Measurements from ENCODE around the gene FOXJ2.
"Not testable (repeated sequence)": the region's sequence is repeated elsewhere in the genome, so short reads cannot be mapped to it uniquely, and the experiment has no call there.

FOXJ2 gene

DNA sequence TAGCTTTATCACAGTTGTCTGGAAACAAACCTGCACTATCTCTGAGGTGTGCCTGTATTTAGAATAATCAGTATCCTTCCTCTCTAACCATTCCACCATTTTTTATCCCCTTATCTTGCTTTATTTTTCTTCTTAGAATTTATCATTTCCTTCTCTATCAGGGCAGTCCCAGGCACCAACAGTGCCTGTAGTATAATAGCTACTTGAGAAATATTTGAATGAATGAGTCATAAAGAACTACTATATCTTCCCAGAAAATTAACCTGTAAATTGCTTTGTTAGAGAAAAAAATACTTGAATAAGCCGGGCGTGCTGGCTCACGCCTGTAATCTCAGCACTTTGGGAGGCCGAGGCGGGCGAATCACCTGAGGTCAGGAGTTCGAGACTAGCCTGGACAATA, 21.2 kb upstream of the FOXJ2 start:
- DNase-seq (ENCODE audit: low read depth in 1 of 2, low spot score in 1 of 2) = no peak
- in situ Hi-C loops (cut with HindIII; ENCODE audit: low pct_unique_long_range_greater_than_20kb, low sequenced_read_pairs) = no loop called here
- TF ChIP-seq JUND (IDR thresholded peaks at IDR 0.05; ENCODE audit: low read depth) = no peak

DNA sequence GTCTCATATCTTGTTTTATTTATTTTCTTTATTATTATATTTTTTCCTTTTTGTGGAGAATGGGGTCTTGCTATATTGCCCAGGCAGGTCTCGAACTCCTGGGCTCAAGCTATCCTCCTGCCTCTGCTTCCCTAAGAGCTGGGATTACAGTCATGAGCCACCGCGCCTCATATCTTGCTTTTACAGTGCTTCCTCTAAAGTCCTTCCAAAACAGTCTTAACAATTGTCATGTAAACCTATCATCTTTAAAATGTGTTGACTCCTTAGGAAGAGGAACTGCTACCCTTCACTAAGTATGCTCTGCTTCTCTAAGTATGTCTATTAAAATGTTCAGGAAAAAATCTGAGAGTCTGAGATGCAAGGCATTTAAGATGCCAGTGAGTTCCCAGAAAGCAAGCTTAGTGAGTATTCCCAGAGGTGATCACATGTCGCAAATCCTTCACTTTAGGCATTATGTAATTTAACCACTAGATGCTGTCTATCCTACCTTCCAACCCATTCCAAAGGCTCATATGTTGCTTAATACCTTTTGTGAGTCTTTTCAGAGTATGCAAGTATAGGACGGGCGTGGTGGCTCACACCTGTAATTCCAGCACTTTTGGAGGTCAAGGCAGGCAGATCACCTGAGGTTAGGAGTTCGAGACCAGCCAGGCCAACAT, 19.7 kb upstream of the FOXJ2 start:
- no peak for DNase-seq (ENCODE audit: low read depth in 1 of 2, low spot score in 1 of 2)
- in situ Hi-C loops (cut with HindIII; ENCODE audit: low pct_unique_long_range_greater_than_20kb, low sequenced_read_pairs) = no loop called here
- TF ChIP-seq JUND (IDR thresholded peaks at IDR 0.05; ENCODE audit: low read depth) = no peak

DNA sequence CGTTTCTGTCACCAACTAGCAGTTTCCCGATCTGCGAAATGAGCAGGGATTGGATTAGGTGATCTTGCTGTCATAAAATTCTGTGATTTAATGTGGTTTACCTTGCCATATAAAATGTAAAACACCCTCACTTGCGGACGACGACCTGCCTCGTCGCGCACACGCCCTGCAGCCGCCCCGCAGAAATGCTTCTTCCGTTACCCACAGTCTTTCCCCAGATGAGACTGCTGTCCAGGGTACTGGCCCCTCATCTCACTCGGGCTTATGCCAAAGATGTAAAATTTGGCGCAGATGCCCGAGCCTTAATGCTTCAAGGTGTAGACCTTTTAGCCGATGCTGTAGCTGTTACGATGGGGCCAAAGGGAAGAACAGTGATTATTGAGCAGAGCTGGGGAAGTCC, 17.7 kb upstream of the FOXJ2 start:
- in situ Hi-C loops (cut with HindIII; ENCODE audit: low pct_unique_long_range_greater_than_20kb, low sequenced_read_pairs) = no loop called here
- no peak for DNase-seq (ENCODE audit: low read depth in 1 of 2, low spot score in 1 of 2)
- TF ChIP-seq JUND (IDR thresholded peaks at IDR 0.05; ENCODE audit: low read depth) = no peak

GRCh38 chr12:8018213-8018612, 14.3 kb upstream of the FOXJ2 start:
- in situ Hi-C loops (cut with HindIII; ENCODE audit: low pct_unique_long_range_greater_than_20kb, low sequenced_read_pairs); DNase-seq (ENCODE audit: low read depth in 1 of 2, low spot score in 1 of 2): not testable (repeated sequence)

DNA sequence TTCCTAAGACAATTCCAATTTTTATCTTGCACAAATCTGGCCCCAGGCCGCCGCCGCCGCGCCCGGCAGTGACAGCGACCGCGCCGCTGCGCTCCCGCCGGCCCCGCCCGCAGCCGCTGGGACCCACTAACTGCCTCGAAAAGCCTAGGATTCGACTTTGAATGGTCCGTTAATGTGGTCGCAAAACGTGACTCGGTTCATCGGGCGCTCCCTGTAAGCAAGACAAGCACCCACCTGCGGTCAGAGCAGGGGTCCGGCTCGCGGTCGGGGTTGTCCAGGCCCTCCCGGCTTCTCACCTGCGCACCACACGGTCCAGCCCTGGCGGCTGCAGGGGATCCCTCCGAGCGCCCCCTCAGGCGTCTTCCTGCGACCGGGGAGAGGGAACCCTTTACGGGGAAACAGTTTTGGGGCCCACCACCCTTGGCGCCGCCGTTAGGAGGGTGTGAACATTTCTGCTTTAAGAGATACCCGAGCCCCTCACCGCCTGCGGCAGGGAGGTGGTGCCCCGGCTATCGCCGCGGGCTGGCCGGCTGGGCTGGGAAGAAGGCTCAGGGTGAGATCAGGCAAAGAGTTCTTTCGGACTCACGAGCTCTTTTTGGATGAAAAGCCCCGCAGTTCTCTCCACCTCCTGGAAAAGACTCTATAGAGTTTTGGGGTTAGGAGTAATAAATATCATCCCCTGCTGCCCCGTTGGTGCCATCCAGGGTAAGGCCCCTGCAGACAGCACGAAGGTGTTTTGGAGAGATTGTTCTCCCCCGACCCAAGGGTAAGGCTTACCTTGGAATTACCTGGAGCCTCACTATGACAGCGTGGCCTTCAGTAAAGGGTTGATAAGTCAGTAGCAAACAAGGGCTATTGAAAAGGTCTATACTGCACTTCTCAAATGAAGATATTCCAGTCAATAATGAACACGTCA, 13.6 kb upstream of the FOXJ2 start:
- TF ChIP-seq JUND (IDR thresholded peaks at IDR 0.05; ENCODE audit: low read depth) = no peak
- in situ Hi-C loops (cut with HindIII; ENCODE audit: low pct_unique_long_range_greater_than_20kb, low sequenced_read_pairs) = no loop called here
- no peak for DNase-seq (ENCODE audit: low read depth in 1 of 2, low spot score in 1 of 2)

- in situ Hi-C loops (cut with HindIII; ENCODE audit: low pct_unique_long_range_greater_than_20kb, low sequenced_read_pairs) = no loop called here
- no peak for TF ChIP-seq JUND (IDR thresholded peaks at IDR 0.05; ENCODE audit: low read depth)
- peak; percentile 80 to 95 for DNase-seq (ENCODE audit: low read depth in 1 of 2, low spot score in 1 of 2)
Observed at GRCh38 chr12:8026291-8026900, 6.1 kb upstream of the FOXJ2 start.

DNA sequence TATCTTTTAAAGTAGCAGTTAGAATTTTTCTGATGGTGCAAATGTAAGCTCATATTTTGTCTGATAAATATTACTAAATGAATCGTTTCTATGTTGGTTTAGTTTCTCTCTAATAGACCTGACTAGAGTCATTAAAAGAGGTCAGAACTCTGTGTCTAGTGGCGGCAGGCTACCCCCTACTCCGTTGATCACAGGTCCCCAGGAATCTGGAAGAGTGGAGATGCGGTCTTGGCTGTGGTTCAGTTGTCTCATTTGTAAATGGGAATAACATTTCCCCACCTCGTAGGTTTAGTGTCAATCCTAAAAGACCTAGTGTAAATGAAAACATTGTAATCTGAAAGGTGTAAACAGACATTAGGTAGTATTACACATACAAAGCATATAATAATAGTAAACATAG, 4.7 kb upstream of the FOXJ2 start:
- no peak for TF ChIP-seq JUND (IDR thresholded peaks at IDR 0.05; ENCODE audit: low read depth)
- no peak for DNase-seq (ENCODE audit: low read depth in 1 of 2, low spot score in 1 of 2)
- in situ Hi-C loops (cut with HindIII; ENCODE audit: low pct_unique_long_range_greater_than_20kb, low sequenced_read_pairs) = no loop called here

GRCh38 chr12:8028267-8028666, 4.2 kb upstream of the FOXJ2 start:
- no peak for DNase-seq (ENCODE audit: low read depth in 1 of 2, low spot score in 1 of 2)
- in situ Hi-C loops (cut with HindIII; ENCODE audit: low pct_unique_long_range_greater_than_20kb, low sequenced_read_pairs) = no loop called here
- no peak for TF ChIP-seq JUND (IDR thresholded peaks at IDR 0.05; ENCODE audit: low read depth)

GRCh38 chr12:8030189-8030588, 2.3 kb upstream of the FOXJ2 start:
- DNase-seq (ENCODE audit: low read depth in 1 of 2, low spot score in 1 of 2) = no peak
- TF ChIP-seq JUND (IDR thresholded peaks at IDR 0.05; ENCODE audit: low read depth) = no peak
- in situ Hi-C loops (cut with HindIII; ENCODE audit: low pct_unique_long_range_greater_than_20kb, low sequenced_read_pairs) = no loop called here

- DNase-seq (ENCODE audit: low read depth in 1 of 2, low spot score in 1 of 2); in situ Hi-C loops (cut with HindIII; ENCODE audit: low pct_unique_long_range_greater_than_20kb, low sequenced_read_pairs): not testable (repeated sequence)
Observed at GRCh38 chr12:8031017-8031416, 1.5 kb upstream of the FOXJ2 start.

- no peak for TF ChIP-seq JUND (IDR thresholded peaks at IDR 0.05; ENCODE audit: low read depth)
- in situ Hi-C loops (cut with HindIII; ENCODE audit: low pct_unique_long_range_greater_than_20kb, low sequenced_read_pairs) = no loop called here
- DNase-seq (ENCODE audit: low read depth in 1 of 2, low spot score in 1 of 2) = no peak
Observed at GRCh38 chr12:8031872-8032241, 659 bp upstream of the FOXJ2 start.

DNA sequence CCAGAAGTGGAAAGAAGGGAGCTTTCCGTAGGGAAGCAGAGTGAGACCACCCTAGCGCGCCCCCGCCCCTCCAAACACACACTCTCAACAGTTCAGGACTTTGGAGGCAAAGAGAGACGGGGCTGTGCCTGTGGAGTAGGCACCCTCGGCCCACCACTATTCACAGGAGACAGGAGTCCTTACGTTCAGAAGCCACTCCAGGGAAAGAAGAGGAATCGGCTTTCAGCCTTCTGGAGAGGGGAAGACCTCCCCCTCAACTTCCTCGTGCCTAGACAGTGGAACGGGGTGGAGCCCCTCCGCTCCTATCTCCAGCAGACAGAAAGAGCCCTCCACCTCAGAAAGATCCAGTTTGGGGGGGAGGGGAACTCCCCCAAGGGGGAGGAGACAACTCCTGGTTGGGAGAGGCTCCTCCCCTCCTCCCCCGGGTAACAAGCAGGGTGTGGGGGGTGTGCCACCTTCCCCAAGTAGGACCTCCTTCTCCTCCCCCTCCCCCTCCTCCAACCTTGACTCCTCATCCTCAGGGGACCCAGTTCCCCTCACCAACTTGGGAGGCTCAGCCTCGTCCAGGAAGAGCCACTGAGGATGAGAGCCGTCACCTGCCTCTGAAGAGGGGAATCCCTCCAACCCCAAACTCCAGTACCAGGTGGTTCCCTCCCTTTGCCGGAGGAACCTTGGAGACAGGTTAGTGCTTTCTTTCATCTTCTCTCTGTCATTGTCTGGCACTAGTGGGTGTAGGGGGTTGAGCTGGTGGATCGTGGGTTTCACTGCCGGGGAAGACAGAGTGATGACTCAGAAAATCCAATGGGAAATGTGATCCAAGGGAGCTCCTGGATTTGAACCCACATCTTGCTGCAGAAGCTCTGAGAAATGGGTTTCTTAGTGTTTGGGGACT, 883 bp downstream of the FOXJ2 start:
- DNase-seq (ENCODE audit: low read depth in 1 of 2, low spot score in 1 of 2) = peak in 1 of 2 experiments; percentile 3
- in situ Hi-C loops (cut with HindIII; ENCODE audit: low pct_unique_long_range_greater_than_20kb, low sequenced_read_pairs) = no loop called here
- TF ChIP-seq JUND (IDR thresholded peaks at IDR 0.05; ENCODE audit: low read depth) = no peak

Data from T47D (cell line).